Measurements from ENCODE around the gene LYPD3. TPM values are rescaled to one million over a fixed set of nuclear protein-coding genes. Genes with fewer than 3 reads are reported as not detected.

Gene LYPD3
- total and polyA plus RNA-seq, 10 of the 15 experiments (the other 5 are each of a cell fraction or from before 2014, with no cell fraction given): 0.03 to 0.28 (median 0.12) TPM; not detected in 6

GRCh38 chr19:43463381-43464133, 1.9 kb downstream of the LYPD3 start:
- Histone ChIP-seq H3K4me2 (ENCODE audit: control insufficient read depth, insufficient read depth) (peak overlapping the region; percentile 95), H3K4me3 (peak overlapping the region; percentile 77), H3K4me1 (ENCODE audit: control insufficient read depth, insufficient read depth, low read length) (peaks cover 8% of the 10 kb centered on the region; the same call in 1 of the 2 replicates), H2AFZ (ENCODE audit: control insufficient read depth, low read depth, low read length) (peak overlapping the region; percentile 98), H3K79me2 (ENCODE audit: control insufficient read depth, insufficient read depth, low read length) (no peaks in the 10 kb centered on the region), H3K9me3 (replicated peaks; ENCODE audit: control insufficient read depth, insufficient read depth, low read length) (no peaks in the 10 kb centered on the region), H4K20me1 (ENCODE audit: control insufficient read depth, insufficient read depth) (no peaks in the 10 kb centered on the region), H3K36me3 (ENCODE audit: control insufficient read depth in 2 of 2, insufficient read depth in 2 of 2, low read length in 1 of 2) (no peaks in the 10 kb centered on the region), H3K27me3 (replicated peaks in 1 of 2; ENCODE audit: control insufficient read depth in 2 of 2, insufficient read depth in 2 of 2, low read length in 1 of 2) (no peaks in the 10 kb centered on the region), H3K9ac (ENCODE audit: control insufficient read depth, insufficient read depth, low read length) (no peak overlapping the region; the same call in 1 of the 2 replicates), H3K27ac (ENCODE audit: control insufficient read depth, insufficient read depth) (no peak overlapping the region)
- in situ Hi-C loops (cut with MboI) (no loop called here), intact Hi-C loops (cut with micrococcal nuclease; ENCODE audit: unreplicated experiment) (loop anchor here (1.0 to 5.0 kb wide), 2 partner anchors 39 to 133 kb away; partner anchors contain the start of genes IRGQ, PHLDB3 and ZNF576)
- no TSS peak for BruUV-seq (replicated peaks)
- ATAC-seq: peak; percentile 97
- WGBS (ENCODE audit: insufficient coverage, insufficient replicate concordance, low lambda C conversion rate, missing lambda C conversion rate): under 1% methylated on average over 51 of the region's 57 CpGs
- FAIRE-seq: peak; percentile 93
- ChIA-PET SMC1A (ENCODE audit: uncharacterized antibody, unreplicated experiment) (interaction anchor here (1.0 to 2.4 kb wide), 5 partner anchors 10 to 56 kb away, joined by 3 to 10 read pairs (median 3); no protein-coding TSS in a partner anchor), CTCF (interaction anchor here (0.6 to 3.9 kb wide), 9 partner anchors 9 to 63 kb away, joined by 3 to 31 read pairs (median 4); no protein-coding TSS in a partner anchor), RAD21 (ENCODE audit: unreplicated experiment) (interaction anchor here (0.6 to 1.8 kb wide), 12 partner anchors 10 to 1382 kb away, joined by 3 to 8 read pairs (median 4); partner anchors contain the start of genes IRGQ, ZNF575 and ZNF576), POLR2A (interaction anchor here (0.6 to 1.7 kb wide), 6 partner anchors 18 to 69 kb away, joined by 3 to 14 read pairs (median 3); partner anchors contain the start of gene ZNF575)
- no peak for TF ChIP-seq SRF (IDR thresholded peaks at IDR 0.05; ENCODE audit: low read depth in 2 of 2, low read length in 2 of 2)
- TF ChIP-seq SIN3A (IDR thresholded peaks at IDR 0.05; ENCODE audit: low read depth, low read length): no peak
- TF ChIP-seq BACH1 (IDR thresholded peaks at IDR 0.05; ENCODE audit: borderline replicate concordance): peak; percentile 16; the same call in 1 of the 2 replicates
- TF ChIP-seq PKNOX1 (IDR thresholded peaks at IDR 0.05): peak; percentile 90
- peak; percentile 64 for TF ChIP-seq IKZF1 (conservative IDR thresholded peaks at IDR 0.05)
- TF ChIP-seq GABPA (IDR thresholded peaks at IDR 0.05; ENCODE audit: low read depth): no peak
- TF ChIP-seq TCF12 (IDR thresholded peaks at IDR 0.05; ENCODE audit: low read depth, low read length): no peak
- TF ChIP-seq PBX3 (IDR thresholded peaks at IDR 0.05; ENCODE audit: insufficient replicate concordance, low read depth, low read length): peak; percentile 60
- TF ChIP-seq NFYB (IDR thresholded peaks at IDR 0.05; ENCODE audit: insufficient read depth, low read depth, low read length): 0 out of 2 replicates have a peak, but pooled peaks have one; percentile 14
- peak in 1 of 2 experiments; percentile 53; a peak in 2 of 3 replicates for TF ChIP-seq EGR1 (IDR thresholded peaks at IDR 0.05; ENCODE audit: borderline replicate concordance in 1 of 2, low read depth in 2 of 2, low read length in 2 of 2)
- no peak for TF ChIP-seq ATF2 (IDR thresholded peaks at IDR 0.05; ENCODE audit: low read length)
- TF ChIP-seq BRCA1 (IDR thresholded peaks at IDR 0.05; ENCODE audit: low read depth, low read length): no peak
- TF ChIP-seq NFIC (IDR thresholded peaks at IDR 0.05; ENCODE audit: low read depth, low read length): no peak
- 0 out of 2 replicates have a peak, but pooled peaks have one; percentile 19 for TF ChIP-seq YY1 (IDR thresholded peaks at IDR 0.05; ENCODE audit: low read depth, low read length)
- no peak for TF ChIP-seq RAD21 (IDR thresholded peaks at IDR 0.05; ENCODE audit: insufficient read depth, low read depth, low read length)
- 0 out of 2 replicates have a peak, but pooled peaks have one; percentile 41 for TF ChIP-seq EED (IDR thresholded peaks at IDR 0.05; ENCODE audit: low read depth)
- no peak for TF ChIP-seq EP300 (IDR thresholded peaks at IDR 0.05; ENCODE audit: borderline replicate concordance in 1 of 2, control insufficient read depth in 1 of 2, low read depth in 2 of 2, low read length in 2 of 2)
- no peak for TF ChIP-seq ZNF24 (IDR thresholded peaks at IDR 0.05)
- TF ChIP-seq IKZF2 (IDR thresholded peaks at IDR 0.05): peak in 1 of 2 experiments; percentile 24; a peak in 1 of 4 replicates
- no peak for TF ChIP-seq ASH2L (IDR thresholded peaks at IDR 0.05; ENCODE audit: borderline replicate concordance, low read depth)
- DNase-seq (ENCODE audit: low read depth, low spot score): peak; percentile 73

All from GM12878 (cell line).